HFF-Myc (cell line): Measurements from ENCODE around the gene PVALEF.

Experiments used
- DNase-seq: peaks from one replicate; pipeline ENCODE4 v3.0.0-alpha.2; 2011; ENCODE audit warnings: low read depth; ENCODE audit errors: extremely low read depth
- H3K4me3 ChIP-seq: replicated peaks from 2 replicates; pipeline ENCODE4 v1.5.1; 2011; ENCODE audit warnings: low read depth, mild to moderate bottlenecking, control low read depth, low read length
- CTCF ChIP-seq: IDR thresholded peaks from 2 replicates; pipeline ENCODE4 v1.5.1; 2012; ENCODE audit warnings: mild to moderate bottlenecking, low read depth, low read length, control low read depth; ENCODE audit errors: missing control alignments

The PVALEF gene

DNA sequence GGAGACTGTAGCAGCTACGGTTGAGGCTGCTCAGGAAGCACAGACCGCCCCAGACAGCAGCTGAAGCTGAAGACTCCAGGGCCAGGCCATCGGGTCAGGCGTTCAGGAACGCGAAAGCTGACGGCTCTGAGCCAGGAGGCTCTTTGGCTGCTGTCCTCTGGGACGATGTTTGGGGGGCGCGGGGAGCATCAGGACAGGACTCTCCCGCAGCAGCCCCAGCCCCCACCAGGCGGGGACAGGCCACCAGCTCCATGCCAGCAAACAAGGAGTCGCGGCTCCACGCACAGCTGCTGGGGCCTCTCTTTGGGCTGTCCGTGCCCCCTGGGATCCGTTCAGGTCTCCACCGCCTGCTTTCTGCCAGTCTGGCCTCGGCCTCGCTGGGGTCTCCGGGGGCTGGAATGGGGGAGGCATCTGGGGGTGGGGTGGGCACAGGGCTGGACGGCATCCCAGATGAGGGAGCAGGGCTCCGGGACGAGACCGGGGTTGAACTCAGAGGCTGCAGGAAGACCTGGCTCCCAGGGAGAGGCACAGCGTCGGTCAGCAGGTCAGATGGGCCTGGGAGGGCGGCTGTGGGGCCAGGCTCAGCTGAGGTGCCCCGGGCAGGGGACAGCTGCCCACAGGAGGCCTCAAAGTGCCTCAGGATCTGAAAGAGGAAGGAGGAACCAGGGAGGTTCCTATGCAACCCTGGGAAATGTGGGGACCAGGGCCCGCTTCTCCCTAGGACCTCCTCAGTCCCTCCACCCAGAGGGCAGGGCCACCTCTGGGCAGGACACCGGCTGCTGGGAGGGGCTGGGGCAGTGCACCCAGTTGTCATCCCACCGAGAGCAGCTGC lies 63.7 kb downstream of the PVALEF start:
- TF ChIP-seq CTCF = no peak
- DNase-seq = no peak
- H3K4me3 ChIP-seq = no peak overlapping the region

DNA sequence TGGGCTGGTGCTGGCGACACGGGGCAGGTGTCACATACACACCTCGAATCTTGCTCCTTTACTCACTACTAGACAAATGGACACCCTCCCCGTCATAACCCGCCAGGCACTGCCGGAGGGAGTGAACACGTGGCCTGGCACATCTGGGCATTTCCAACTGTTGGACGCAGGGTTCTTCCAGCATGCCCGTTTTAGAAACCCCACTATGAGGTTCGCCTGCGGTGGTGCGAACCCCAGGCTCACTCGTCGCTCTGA lies 64.3 kb downstream of the PVALEF start:
- no peak for DNase-seq
- no peak overlapping the region for H3K4me3 ChIP-seq
- no peak for TF ChIP-seq CTCF

DNA sequence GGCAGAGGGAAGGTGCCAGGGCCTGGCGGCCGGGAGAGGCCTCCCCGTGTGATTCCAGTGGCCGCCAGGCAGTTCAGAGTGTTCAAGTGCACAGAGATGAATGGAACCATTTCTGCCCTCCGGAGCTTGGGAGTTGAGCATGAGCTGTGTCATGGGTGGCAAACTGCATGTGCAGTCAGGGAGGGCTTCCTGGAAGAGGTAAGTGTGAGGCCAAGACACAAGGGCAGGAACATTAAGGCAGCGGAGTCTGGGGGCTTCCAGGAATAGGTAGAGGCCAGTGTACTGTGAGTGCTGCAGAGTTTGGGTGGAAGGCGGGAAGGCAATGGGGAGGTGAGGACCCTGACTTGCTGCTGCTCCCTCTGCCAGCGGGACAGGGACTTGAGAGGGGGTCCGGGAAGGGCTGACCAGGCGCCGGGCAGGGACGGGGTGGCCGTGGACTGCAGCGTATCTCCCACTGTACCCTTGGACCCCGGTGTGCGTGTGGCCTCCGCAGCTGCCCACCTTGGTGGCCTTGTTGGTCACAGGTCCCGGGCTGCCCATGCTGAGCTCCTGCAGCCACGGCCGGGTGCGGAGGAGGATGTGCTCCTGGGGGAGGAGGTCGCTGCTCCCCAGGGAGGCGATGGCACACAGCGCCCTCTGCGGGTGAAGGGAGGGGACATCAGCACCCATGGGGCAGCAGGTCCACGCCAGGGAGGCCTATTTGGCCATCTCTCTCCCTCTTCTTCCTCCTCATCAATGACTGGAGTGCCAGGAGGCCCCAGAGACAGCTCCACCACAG lies 64.9 kb downstream of the PVALEF start:
- H3K4me3 ChIP-seq = no peak overlapping the region
- TF ChIP-seq CTCF = peak; percentile 39
- no peak for DNase-seq

DNA sequence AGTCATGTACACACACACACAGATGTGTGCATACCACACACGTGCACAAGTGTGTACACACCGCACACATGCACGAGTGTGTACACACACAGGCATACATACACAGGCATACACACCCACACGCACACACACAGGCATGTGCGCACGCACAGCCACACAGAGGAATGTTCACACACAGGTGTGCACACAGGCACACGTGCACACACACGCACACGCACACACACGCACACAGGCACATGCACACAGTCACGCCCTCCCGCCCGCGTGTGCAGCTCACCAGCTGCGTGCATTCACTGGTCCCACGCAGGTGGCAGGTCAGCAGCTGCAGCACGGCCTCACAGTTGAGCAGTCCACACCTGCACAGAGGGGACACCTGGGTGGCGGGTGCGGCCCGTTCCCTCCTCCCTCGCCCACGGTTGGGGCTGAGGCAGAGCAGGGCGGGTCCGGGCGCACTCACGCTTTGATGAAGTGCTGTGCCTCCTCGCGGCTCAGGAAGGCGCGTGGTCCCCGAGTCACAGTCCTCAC lies 65.9 kb downstream of the PVALEF start:
- no peak for TF ChIP-seq CTCF
- no peak overlapping the region for H3K4me3 ChIP-seq
- DNase-seq = no peak

DNA sequence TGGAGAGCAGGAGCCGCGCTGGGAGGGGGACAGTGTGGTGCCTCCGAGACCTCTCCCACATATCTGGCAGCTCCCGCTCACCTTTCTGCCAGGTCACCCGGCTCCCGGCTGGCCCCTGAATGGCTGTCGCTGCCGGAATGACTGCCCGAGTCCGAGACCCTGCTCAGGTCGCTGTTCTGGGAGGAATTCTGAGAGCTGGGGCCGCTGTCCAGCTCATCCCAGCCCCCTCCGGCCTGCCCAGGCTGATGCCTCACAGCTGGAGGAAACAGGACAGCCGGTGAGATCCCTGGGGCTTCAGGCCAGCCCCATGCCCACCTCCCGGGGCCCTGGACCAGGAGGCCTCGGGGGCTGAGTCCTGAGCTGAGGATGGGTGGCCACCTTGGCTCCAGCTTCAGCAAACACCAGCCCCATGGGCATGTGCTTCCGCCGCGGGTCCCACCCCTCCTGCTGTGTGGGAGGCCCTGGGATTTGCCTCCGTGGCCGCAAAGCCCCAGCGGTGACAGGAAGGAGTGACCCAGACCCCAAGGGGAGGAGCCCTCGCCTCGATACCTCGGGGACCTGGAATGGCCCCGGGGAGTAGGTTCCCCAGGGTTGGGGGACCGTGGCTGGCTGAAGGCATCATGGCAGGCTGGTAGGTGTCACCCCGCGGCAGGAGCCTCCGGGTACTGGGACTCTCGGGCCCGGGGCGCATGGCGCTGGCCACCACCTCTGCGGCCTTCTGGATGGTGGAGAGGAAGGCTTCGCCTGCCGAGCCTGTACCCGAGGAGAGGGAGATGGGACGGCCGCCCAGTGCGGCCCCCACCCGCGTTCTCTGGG lies 66.7 kb downstream of the PVALEF start:
- H3K4me3 ChIP-seq = no peak overlapping the region
- TF ChIP-seq CTCF = no peak
- DNase-seq = no peak
